ENCODE measurements around the gene ID4. TPM values are rescaled to one million over a fixed set of nuclear protein-coding genes. Genes with fewer than 3 reads are reported as not detected.
A peak's percentile ranks its signal among the peaks of the same experiment; 100 is the strongest.

Gene ID4
- total RNA-seq, 1 experiment from 2014 or later = 0.10 TPM

- ChIA-PET CTCF (interaction anchor here (1.0 to 1.5 kb wide), 2 partner anchors 12 to 48 kb away, joined by 3 to 4 read pairs; no protein-coding TSS in a partner anchor), POLR2A (no interaction called here)
- no peak for DNase-seq (ENCODE audit: low read depth, low spot score)
Observed at GRCh38 chr6:19860235-19860877, 23.2 kb downstream of the ID4 start.

GRCh38 chr6:19864285-19864684 is 27.1 kb downstream of the ID4 start:
- RAD21 ChIA-PET (ENCODE audit: low non-redundant PET in 1 of 2, low total read pairs in 2 of 2, uncharacterized antibody in 2 of 2, unreplicated experiment in 2 of 2) = no interaction called here
- Histone ChIP-seq H3K9ac (ENCODE audit: low read length) (no peak overlapping the region), H3K4me1 (ENCODE audit: control insufficient read depth in 1 of 2, insufficient read depth in 2 of 2, low read length in 2 of 2) (peaks cover 20 to 23% of the 10 kb centered on the region in 2 experiments), H3K27ac (ENCODE audit: low read depth, low read length) (no peak overlapping the region), H3K9me2 (ENCODE audit: insufficient read depth) (no peaks in the 10 kb centered on the region), H2AFZ (ENCODE audit: low read depth, low read length, poor library complexity, severe bottlenecking) (no peak overlapping the region), H4K20me1 (ENCODE audit: insufficient read depth) (no peaks in the 10 kb centered on the region), H3K4me3 (replicated peaks in 1 of 2; ENCODE audit: low read depth in 1 of 2, low read length in 2 of 2) (no peak overlapping the region), H3K9me3 (ENCODE audit: control insufficient read depth in 1 of 2, insufficient read depth in 1 of 2, low read depth in 1 of 2, low read length in 2 of 2) (no peaks in the 10 kb centered on the region), H3K27me3 (ENCODE audit: insufficient read depth, low read length) (peaks cover 24% of the 10 kb centered on the region; the same call in 1 of the 2 replicates), H3K4me2 (ENCODE audit: low read length) (no peak overlapping the region), H3K79me2 (ENCODE audit: insufficient read depth, low read length) (no peaks in the 10 kb centered on the region), H3K36me3 (ENCODE audit: control insufficient read depth in 1 of 2, insufficient read depth in 2 of 2, low read length in 2 of 2) (no peaks in the 10 kb centered on the region)
- POLR2A ChIA-PET = no interaction called here
- ATAC-seq (no peak), DNase-seq (ENCODE audit: low read depth, low spot score) (no peak)
- intact Hi-C loops (cut with micrococcal nuclease) = no loop called here
- TF ChIP-seq SP1 (IDR thresholded peaks at IDR 0.05; ENCODE audit: low read depth) (no peak), YY1 (IDR thresholded peaks at IDR 0.05; ENCODE audit: extremely low read depth, insufficient replicate concordance, low read depth, low read length) (no peak), RAD21 (IDR thresholded peaks at IDR 0.05; ENCODE audit: low read depth) (no peak), SIN3A (IDR thresholded peaks at IDR 0.05; ENCODE audit: low read depth) (no peak), EZH2phosphoT487 (IDR thresholded peaks at IDR 0.05; ENCODE audit: borderline replicate concordance) (no peak)
- no TSS peak for BruUV-seq (replicated peaks)
- CTCF ChIA-PET = no interaction called here

More at GRCh38 chr6:19860235-19860877, 23.2 kb downstream of the ID4 start:
- Histone ChIP-seq H3K4me2 (ENCODE audit: low read length) (peak overlapping the region; percentile 2; the same call in 1 of the 2 replicates), H4K20me1 (ENCODE audit: insufficient read depth) (no peaks in the 10 kb centered on the region), H3K9ac (ENCODE audit: low read length) (no peak overlapping the region), H2AFZ (ENCODE audit: low read depth, low read length, poor library complexity, severe bottlenecking) (no peak overlapping the region), H3K27ac (ENCODE audit: low read depth, low read length) (no peak overlapping the region), H3K79me2 (ENCODE audit: insufficient read depth, low read length) (no peaks in the 10 kb centered on the region), H3K27me3 (ENCODE audit: insufficient read depth, low read length) (peaks cover 8% of the 10 kb centered on the region; the same call in 1 of the 2 replicates), H3K9me3 (ENCODE audit: control insufficient read depth in 1 of 2, insufficient read depth in 1 of 2, low read depth in 1 of 2, low read length in 2 of 2) (no peaks in the 10 kb centered on the region), H3K4me3 (replicated peaks in 1 of 2; ENCODE audit: low read depth in 1 of 2, low read length in 2 of 2) (no peak overlapping the region), H3K36me3 (ENCODE audit: control insufficient read depth in 1 of 2, insufficient read depth in 2 of 2, low read length in 2 of 2) (no peaks in the 10 kb centered on the region), H3K4me1 (ENCODE audit: control insufficient read depth in 1 of 2, insufficient read depth in 2 of 2, low read length in 2 of 2) (peaks cover 7 to 9% of the 10 kb centered on the region in 2 experiments; a peak in 3 of 4 replicates), H3K9me2 (ENCODE audit: insufficient read depth) (no peaks in the 10 kb centered on the region)
- no TSS peak for BruUV-seq (replicated peaks)
- intact Hi-C loops (cut with micrococcal nuclease) = no loop called here
- no peak for TF ChIP-seq POLR2AphosphoS5 (IDR thresholded peaks at IDR 0.05; ENCODE audit: low read depth, low read length)
- TF ChIP-seq SP1 (IDR thresholded peaks at IDR 0.05; ENCODE audit: low read depth) = peak; percentile 45; the same call in 1 of the 2 replicates
- RAD21 ChIA-PET (ENCODE audit: low non-redundant PET in 1 of 2, low total read pairs in 2 of 2, uncharacterized antibody in 2 of 2, unreplicated experiment in 2 of 2) = no interaction called here
- peak; percentile 54; the same call in 1 of the 2 replicates for ATAC-seq

All from HCT116 (cell line).